GM12864 (cell line): Measurements from ENCODE around the gene STUB1.

Source experiments
- DNase-seq: peaks from one replicate; pipeline ENCODE4 v3.0.0-alpha.2; 2011; ENCODE audit warnings: low read depth
- H3K4me3 ChIP-seq: 2 replicates; pipeline ENCODE4 v1.5.1; 2011; ENCODE audit warnings: mild to moderate bottlenecking, low read depth, low read length, control low read depth
- CTCF ChIP-seq: IDR thresholded peaks from 2 replicates; pipeline ENCODE4 v1.5.1; 2011; ENCODE audit warnings: low read depth, mild to moderate bottlenecking, moderate library complexity, low read length, control low read depth, inconsistent platforms; ENCODE audit errors: missing control alignments

STUB1 gene

GRCh38 chr16:640614-641013 is 39.6 kb upstream of the STUB1 start:
- no peak for DNase-seq
- H3K4me3 ChIP-seq, result peak overlapping the region; percentile 79; the same call in 1 of the 2 replicates
- TF ChIP-seq CTCF, result no peak

- TF ChIP-seq CTCF, result no peak
- peak within 1 kb of the TSS; percentile 79 for H3K4me3 ChIP-seq
- peak; percentile 39 for DNase-seq
These were observed 38.7 kb upstream of the STUB1 start, which contains the start of gene MCRIP2 for GRCh38 chr16:641326-642188. MCRIP2 (plus strand) TSS chr16:641828; CDS start chr16:641992, 164 bp downstream.

- H3K4me3 ChIP-seq, result peak overlapping the region; percentile 79
- TF ChIP-seq CTCF, result no peak
- no peak for DNase-seq
These were observed 37.8 kb upstream of the STUB1 start for GRCh38 chr16:642189-643049.

- no peak for DNase-seq
- no peak for TF ChIP-seq CTCF
- H3K4me3 ChIP-seq, result peak overlapping the region; percentile 79
These were observed 37.2 kb upstream of the STUB1 start for GRCh38 chr16:643050-643368.

GRCh38 chr16:644556-644955 is 35.7 kb upstream of the STUB1 start:
- TF ChIP-seq CTCF, result no peak
- DNase-seq, result no peak
- H3K4me3 ChIP-seq, result no peak overlapping the region

- no peak for DNase-seq
- TF ChIP-seq CTCF, result no peak
- no peak overlapping the region for H3K4me3 ChIP-seq
These were observed 34.1 kb upstream of the STUB1 start for GRCh38 chr16:645852-646678.
